LoVo (cell line): Measurements from ENCODE around the gene GOLGA1.

Experiments used
- DNase-seq: peaks from one replicate; pipeline ENCODE4 v3.0.0-alpha.2; 2016; ENCODE audit warnings: low spot score

GOLGA1 gene

GRCh38 chr9:124884376-124884775, 56.5 kb downstream of the GOLGA1 start:
- DNase-seq, result no peak

GRCh38 chr9:124882231-124882630, 58.7 kb downstream of the GOLGA1 start:
- DNase-seq, result no peak

- no peak for DNase-seq
Observed at GRCh38 chr9:124881138-124881743, 59.6 kb downstream of the GOLGA1 start.

- no peak for DNase-seq
Observed at GRCh38 chr9:124880501-124880900, 60.4 kb downstream of the GOLGA1 start.

- no peak for DNase-seq
Observed at GRCh38 chr9:124879226-124879625, 61.7 kb downstream of the GOLGA1 start.

GRCh38 chr9:124878518-124878917, 62.4 kb downstream of the GOLGA1 start:
- no peak for DNase-seq

GRCh38 chr9:124878021-124878420, 62.9 kb downstream of the GOLGA1 start:
- no peak for DNase-seq

GRCh38 chr9:124877021-124877782, 63.7 kb downstream of the GOLGA1 start:
- no peak for DNase-seq

GRCh38 chr9:124875501-124875900, 65.4 kb downstream of the GOLGA1 start:
- DNase-seq, result no peak

GRCh38 chr9:124873664-124874063, 67.2 kb downstream of the GOLGA1 start:
- DNase-seq, result no peak

GRCh38 chr9:124871156-124871561, 69.7 kb downstream of the GOLGA1 start:
- DNase-seq, result no peak

GRCh38 chr9:124870723-124871122, 70.2 kb downstream of the GOLGA1 start:
- DNase-seq, result no peak

- DNase-seq, result no peak
Observed at GRCh38 chr9:124869986-124870560, 70.8 kb downstream of the GOLGA1 start.

GRCh38 chr9:124869466-124869985, 71.4 kb downstream of the GOLGA1 start:
- no peak for DNase-seq

- DNase-seq, result peak; percentile 86
Observed at GRCh38 chr9:124868511-124869465, 72.1 kb downstream of the GOLGA1 start.

GRCh38 chr9:124863371-124863871, 77.5 kb downstream of the GOLGA1 start:
- DNase-seq, result no peak

GRCh38 chr9:124861342-124862229, 79.3 kb downstream of the GOLGA1 start, which contains the start of the genes ARPC5L and RPL35:
TSS of gene ARPC5L (plus strand) at chr9:124862130. CDS start at chr9:124869291, 7,161 bp downstream.
TSS of gene RPL35 (minus strand) at chr9:124861957. CDS start at chr9:124861912, 45 bp downstream.
- DNase-seq, result peak; percentile 95

GRCh38 chr9:124860582-124861341, 80.1 kb downstream of the GOLGA1 start:
- peak; percentile 22 for DNase-seq

- DNase-seq, result no peak
Observed at GRCh38 chr9:124859803-124860581, 80.9 kb downstream of the GOLGA1 start.
